Measurements from ENCODE around the gene TEN1.

GRCh38 chr17:76011951-76012350, 32.9 kb downstream of the TEN1 start:
- TF ChIP-seq CTCF (IDR thresholded peaks at IDR 0.05) (no peak), POLR2A (IDR thresholded peaks at IDR 0.05) (no peak)

All from esophagus squamous epithelium (tissue), 4 donors.